ENCODE measurements around the gene GAMT.

DNA sequence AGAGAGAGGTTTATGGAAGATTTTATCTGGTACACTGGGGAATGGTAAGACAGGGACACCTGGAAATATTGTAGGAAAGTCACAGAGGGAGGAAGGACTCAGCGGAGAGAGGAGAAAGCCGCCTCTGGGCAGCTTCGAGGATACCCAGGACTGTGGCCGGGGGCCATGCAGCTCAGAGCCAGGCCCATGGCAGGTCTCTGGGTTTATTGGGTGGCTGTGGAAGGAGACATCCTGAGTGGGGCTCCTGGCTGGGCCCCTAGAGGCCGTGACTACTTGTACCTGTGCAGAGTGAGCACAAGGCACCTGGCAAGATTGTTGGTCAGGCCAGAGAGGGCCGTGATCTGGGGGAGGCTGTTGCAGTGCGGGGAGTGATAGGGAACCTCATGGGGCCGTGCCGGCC lies 9.4 kb upstream of the GAMT start:
- TF ChIP-seq, protein P1, sequence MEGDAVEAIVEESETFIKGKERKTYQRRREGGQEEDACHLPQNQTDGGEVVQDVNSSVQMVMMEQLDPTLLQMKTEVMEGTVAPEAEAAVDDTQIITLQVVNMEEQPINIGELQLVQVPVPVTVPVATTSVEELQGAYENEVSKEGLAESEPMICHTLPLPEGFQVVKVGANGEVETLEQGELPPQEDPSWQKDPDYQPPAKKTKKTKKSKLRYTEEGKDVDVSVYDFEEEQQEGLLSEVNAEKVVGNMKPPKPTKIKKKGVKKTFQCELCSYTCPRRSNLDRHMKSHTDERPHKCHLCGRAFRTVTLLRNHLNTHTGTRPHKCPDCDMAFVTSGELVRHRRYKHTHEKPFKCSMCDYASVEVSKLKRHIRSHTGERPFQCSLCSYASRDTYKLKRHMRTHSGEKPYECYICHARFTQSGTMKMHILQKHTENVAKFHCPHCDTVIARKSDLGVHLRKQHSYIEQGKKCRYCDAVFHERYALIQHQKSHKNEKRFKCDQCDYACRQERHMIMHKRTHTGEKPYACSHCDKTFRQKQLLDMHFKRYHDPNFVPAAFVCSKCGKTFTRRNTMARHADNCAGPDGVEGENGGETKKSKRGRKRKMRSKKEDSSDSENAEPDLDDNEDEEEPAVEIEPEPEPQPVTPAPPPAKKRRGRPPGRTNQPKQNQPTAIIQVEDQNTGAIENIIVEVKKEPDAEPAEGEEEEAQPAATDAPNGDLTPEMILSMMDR (IDR thresholded peaks at IDR 0.05), result no peak
- no peak for TF ChIP-seq POLR2A (IDR thresholded peaks at IDR 0.05)
